ENCODE data around the gene ELL. TPM values are rescaled to one million over a fixed set of nuclear protein-coding genes. Genes with fewer than 3 reads are reported as not detected.

The ELL gene
- polyA plus RNA-seq, 1 experiment, result 2.7 TPM

DNA sequence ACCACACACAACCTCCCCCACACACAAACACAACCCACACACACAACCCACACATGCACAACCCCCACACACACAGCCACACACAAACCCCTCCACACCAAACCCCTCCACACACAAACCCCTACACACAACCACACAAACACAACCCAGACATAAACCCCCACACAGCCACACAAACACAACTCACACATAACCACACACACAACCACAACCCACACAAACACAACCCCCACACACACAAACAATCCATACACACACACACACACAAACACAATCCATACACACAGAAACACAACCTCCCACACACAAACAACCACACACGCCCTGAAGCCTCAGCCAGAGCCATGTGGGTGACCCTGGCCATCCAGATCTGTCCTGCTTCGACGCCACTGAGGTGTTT, 53.9 kb downstream of the ELL start:
- ChIA-PET POLR2A (interaction anchor here (0.5 kb wide), 1 partner anchor 321 kb away, joined by 7 read pairs; no protein-coding TSS in a partner anchor), CTCF (interaction anchor here (0.7 to 2.3 kb wide), 3 partner anchors 8 to 380 kb away, joined by 3 to 9 read pairs (median 3); no protein-coding TSS in a partner anchor)
- no peak for DNase-seq (ENCODE audit: low read depth, low spot score)
- Histone ChIP-seq H3K27ac (ENCODE audit: low read depth, low read length) (peak overlapping the region; percentile 21), H3K9me3 (ENCODE audit: control insufficient read depth, insufficient read depth, low read length) (no peaks in the 10 kb centered on the region), H3K27me3 (ENCODE audit: control insufficient read depth, insufficient read depth, low read length) (no peaks in the 10 kb centered on the region), H3K4me3 (ENCODE audit: low read depth, low read length) (no peak overlapping the region)
- TF ChIP-seq, protein P1, sequence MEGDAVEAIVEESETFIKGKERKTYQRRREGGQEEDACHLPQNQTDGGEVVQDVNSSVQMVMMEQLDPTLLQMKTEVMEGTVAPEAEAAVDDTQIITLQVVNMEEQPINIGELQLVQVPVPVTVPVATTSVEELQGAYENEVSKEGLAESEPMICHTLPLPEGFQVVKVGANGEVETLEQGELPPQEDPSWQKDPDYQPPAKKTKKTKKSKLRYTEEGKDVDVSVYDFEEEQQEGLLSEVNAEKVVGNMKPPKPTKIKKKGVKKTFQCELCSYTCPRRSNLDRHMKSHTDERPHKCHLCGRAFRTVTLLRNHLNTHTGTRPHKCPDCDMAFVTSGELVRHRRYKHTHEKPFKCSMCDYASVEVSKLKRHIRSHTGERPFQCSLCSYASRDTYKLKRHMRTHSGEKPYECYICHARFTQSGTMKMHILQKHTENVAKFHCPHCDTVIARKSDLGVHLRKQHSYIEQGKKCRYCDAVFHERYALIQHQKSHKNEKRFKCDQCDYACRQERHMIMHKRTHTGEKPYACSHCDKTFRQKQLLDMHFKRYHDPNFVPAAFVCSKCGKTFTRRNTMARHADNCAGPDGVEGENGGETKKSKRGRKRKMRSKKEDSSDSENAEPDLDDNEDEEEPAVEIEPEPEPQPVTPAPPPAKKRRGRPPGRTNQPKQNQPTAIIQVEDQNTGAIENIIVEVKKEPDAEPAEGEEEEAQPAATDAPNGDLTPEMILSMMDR (IDR thresholded peaks at IDR 0.05; ENCODE audit: low read depth, low read length), result no peak

DNA sequence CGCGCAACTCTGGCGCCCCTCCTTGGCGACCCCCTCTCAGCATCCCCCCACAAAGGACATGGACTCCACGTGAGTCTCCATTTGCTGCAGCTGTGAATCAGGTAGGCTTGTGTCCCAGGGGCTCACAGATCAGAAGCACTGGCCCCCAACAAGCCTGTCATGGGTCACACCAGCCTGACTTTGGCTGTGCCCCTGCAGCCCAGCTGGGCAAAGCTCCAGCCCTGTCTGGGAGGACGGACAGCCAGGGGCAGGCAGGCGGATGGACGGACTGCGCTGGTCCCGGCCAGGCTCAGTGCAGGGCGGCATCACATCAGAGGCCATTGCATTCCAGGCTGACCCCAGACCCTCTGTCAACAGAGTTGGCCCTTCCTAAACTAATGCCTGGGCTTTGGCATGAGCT, 55.5 kb downstream of the ELL start:
- Histone ChIP-seq H3K9me3 (ENCODE audit: control insufficient read depth, insufficient read depth, low read length) (no peaks in the 10 kb centered on the region), H3K27ac (ENCODE audit: low read depth, low read length) (no peak overlapping the region), H3K4me3 (ENCODE audit: low read depth, low read length) (no peak overlapping the region), H3K27me3 (ENCODE audit: control insufficient read depth, insufficient read depth, low read length) (no peaks in the 10 kb centered on the region)
- CTCF ChIA-PET, result no interaction called here
- POLR2A ChIA-PET, result interaction anchor here (0.5 kb wide), 1 partner anchor 122 kb away, joined by 6 read pairs; no protein-coding TSS in a partner anchor
- TF ChIP-seq, protein P1 (IDR thresholded peaks at IDR 0.05; ENCODE audit: low read depth, low read length), result no peak
- DNase-seq (ENCODE audit: low read depth, low spot score), result no peak

DNA sequence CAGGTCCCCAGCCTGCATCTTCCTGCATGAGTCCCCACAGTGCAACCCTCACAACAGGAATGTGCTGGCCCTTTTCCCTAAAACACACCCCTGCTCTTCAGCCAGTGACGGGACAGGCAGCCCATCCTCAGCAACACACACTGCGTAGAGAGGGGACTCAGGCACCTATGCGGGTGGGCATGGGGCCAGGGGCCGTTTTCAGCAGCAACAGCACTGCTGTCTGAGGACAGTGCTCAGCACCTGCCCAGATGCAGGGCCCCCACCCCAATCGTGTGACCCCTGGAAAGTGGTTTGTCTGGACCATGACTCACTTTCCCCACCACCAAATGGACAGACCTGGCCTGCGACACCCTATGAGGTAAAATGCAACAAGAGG, 55.9 kb downstream of the ELL start:
- DNase-seq (ENCODE audit: low read depth, low spot score), result no peak
- ChIA-PET POLR2A (interaction anchor here (0.7 kb wide), 1 partner anchor 286 kb away, joined by 3 read pairs; no protein-coding TSS in a partner anchor), CTCF (no interaction called here)
- H3K9me3 ChIP-seq (ENCODE audit: control insufficient read depth, insufficient read depth, low read length), result no peaks in the 10 kb centered on the region
- no peaks in the 10 kb centered on the region for H3K27me3 ChIP-seq (ENCODE audit: control insufficient read depth, insufficient read depth, low read length)
- TF ChIP-seq, protein P1 (IDR thresholded peaks at IDR 0.05; ENCODE audit: low read depth, low read length), result no peak
- no peak overlapping the region for H3K27ac ChIP-seq (ENCODE audit: low read depth, low read length)
- H3K4me3 ChIP-seq (ENCODE audit: low read depth, low read length), result no peak overlapping the region

DNA sequence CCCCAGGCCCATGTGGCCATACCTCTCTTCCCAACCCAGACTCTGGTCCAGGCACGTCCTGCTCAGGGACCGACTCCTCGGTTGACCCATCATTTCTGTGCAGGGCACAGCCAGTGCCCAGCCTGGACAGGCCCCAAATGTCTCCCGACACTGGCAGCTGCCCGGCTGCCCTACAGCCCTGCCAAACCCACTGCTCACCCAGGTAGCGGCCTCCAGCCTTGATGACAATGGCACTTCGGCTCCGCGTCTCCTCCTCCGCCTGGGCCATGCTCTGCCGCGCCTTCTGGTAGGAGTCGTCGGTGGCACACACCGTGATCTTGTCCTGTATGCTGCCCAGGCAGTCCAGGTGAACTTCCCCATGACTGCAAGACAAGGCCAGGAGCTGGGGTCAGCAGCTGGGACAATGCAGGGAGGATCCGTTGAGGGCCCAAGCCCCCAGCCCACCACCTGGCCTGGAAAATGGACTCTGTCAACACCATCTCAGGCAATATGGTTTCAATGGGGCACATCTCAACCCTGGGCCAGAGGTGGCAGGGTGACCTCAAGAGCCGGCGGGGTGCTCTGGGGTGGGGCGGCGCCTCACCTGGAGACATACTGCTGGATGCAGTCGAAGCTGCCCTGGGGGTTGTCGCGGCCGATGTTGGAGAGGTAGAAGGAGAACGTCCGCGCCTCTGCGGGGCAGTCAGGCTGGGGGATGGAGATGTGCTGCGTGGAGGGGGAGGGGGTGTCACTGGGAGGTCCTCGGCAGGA, 56.5 kb downstream of the ELL start:
- no peaks in the 10 kb centered on the region for H3K27me3 ChIP-seq (ENCODE audit: control insufficient read depth, insufficient read depth, low read length)
- no peaks in the 10 kb centered on the region for H3K9me3 ChIP-seq (ENCODE audit: control insufficient read depth, insufficient read depth, low read length)
- POLR2A ChIA-PET, result interaction anchor here (0.7 kb wide), 1 partner anchor 287 kb away, joined by 3 read pairs; no protein-coding TSS in a partner anchor
- H3K4me3 ChIP-seq (ENCODE audit: low read depth, low read length), result no peak overlapping the region
- CTCF ChIA-PET, result interaction anchor here (1.2 kb wide), 1 partner anchor 15 kb away, joined by 4 read pairs; no protein-coding TSS in a partner anchor
- TF ChIP-seq, protein P1 (IDR thresholded peaks at IDR 0.05; ENCODE audit: low read depth, low read length), result no peak
- DNase-seq (ENCODE audit: low read depth, low spot score), result no peak
- H3K27ac ChIP-seq (ENCODE audit: low read depth, low read length), result peak overlapping the region; percentile 82

DNA sequence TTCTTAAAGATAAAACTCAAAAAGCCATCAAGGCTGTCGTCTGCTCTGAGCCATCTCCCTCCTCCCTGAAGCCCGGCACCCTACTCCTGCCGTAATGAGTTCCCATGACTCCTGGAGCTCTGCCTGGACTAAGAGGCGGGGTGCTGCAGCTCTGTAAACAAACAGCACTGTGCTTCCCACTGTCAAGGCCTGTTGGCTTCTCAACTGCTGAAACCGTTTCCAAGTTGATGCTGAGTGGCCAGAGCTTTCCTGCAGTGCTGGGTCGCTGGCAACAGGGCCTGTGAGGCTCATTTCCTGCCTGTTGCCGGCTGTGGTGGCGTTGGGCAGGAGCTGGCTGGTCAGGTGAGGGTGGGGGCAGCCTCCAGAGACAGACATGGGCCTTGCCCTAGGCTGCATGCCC, 57.2 kb downstream of the ELL start:
- Histone ChIP-seq H3K9me3 (ENCODE audit: control insufficient read depth, insufficient read depth, low read length) (peaks cover under 1% of the 10 kb centered on the region; the same call in 1 of the 2 replicates), H3K27ac (ENCODE audit: low read depth, low read length) (peak overlapping the region; percentile 82), H3K4me3 (ENCODE audit: low read depth, low read length) (no peak overlapping the region), H3K27me3 (ENCODE audit: control insufficient read depth, insufficient read depth, low read length) (no peaks in the 10 kb centered on the region)
- POLR2A ChIA-PET, result interaction anchor here (0.6 kb wide), 2 partner anchors 53 to 502 kb away, joined by 3 to 5 read pairs; no protein-coding TSS in a partner anchor
- CTCF ChIA-PET, result interaction anchor here (1.2 kb wide), 1 partner anchor 14 kb away, joined by 4 read pairs; no protein-coding TSS in a partner anchor
- DNase-seq (ENCODE audit: low read depth, low spot score), result peak; percentile 85
- TF ChIP-seq, protein P1 (IDR thresholded peaks at IDR 0.05; ENCODE audit: low read depth, low read length), result no peak
